ENCODE results near the gene AEBP2.

- TF ChIP-seq, protein P1, sequence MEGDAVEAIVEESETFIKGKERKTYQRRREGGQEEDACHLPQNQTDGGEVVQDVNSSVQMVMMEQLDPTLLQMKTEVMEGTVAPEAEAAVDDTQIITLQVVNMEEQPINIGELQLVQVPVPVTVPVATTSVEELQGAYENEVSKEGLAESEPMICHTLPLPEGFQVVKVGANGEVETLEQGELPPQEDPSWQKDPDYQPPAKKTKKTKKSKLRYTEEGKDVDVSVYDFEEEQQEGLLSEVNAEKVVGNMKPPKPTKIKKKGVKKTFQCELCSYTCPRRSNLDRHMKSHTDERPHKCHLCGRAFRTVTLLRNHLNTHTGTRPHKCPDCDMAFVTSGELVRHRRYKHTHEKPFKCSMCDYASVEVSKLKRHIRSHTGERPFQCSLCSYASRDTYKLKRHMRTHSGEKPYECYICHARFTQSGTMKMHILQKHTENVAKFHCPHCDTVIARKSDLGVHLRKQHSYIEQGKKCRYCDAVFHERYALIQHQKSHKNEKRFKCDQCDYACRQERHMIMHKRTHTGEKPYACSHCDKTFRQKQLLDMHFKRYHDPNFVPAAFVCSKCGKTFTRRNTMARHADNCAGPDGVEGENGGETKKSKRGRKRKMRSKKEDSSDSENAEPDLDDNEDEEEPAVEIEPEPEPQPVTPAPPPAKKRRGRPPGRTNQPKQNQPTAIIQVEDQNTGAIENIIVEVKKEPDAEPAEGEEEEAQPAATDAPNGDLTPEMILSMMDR (IDR thresholded peaks at IDR 0.05; ENCODE audit: low read depth, low read length), result no peak
- no peak for TF ChIP-seq EZH2phosphoT487 (IDR thresholded peaks at IDR 0.05; ENCODE audit: low read depth)
Observed at GRCh38 chr12:19444097-19444496, 4.8 kb downstream of the AEBP2 start.

All from OCI-LY3 (cell line).